B cell (primary cell): ENCODE measurements around the gene RUSF1.

ENCODE experiments used
- EZH2 ChIP-seq: IDR thresholded peaks from 2 replicates; pipeline ENCODE4 v1.6.1; 2012; ENCODE audit warnings: borderline replicate concordance, low read depth, mild to moderate bottlenecking, moderate library complexity, low read length; ENCODE audit not compliant: insufficient read depth, poor library complexity, severe bottlenecking
- TF ChIP-seq, protein P1 (sequence below): fragments of 200-600 bp; IDR thresholded peaks from one replicate; pipeline ENCODE4 v1.8.0; 2022; ENCODE audit warnings: antibody characterized with exemption, mild to moderate bottlenecking

DNA sequence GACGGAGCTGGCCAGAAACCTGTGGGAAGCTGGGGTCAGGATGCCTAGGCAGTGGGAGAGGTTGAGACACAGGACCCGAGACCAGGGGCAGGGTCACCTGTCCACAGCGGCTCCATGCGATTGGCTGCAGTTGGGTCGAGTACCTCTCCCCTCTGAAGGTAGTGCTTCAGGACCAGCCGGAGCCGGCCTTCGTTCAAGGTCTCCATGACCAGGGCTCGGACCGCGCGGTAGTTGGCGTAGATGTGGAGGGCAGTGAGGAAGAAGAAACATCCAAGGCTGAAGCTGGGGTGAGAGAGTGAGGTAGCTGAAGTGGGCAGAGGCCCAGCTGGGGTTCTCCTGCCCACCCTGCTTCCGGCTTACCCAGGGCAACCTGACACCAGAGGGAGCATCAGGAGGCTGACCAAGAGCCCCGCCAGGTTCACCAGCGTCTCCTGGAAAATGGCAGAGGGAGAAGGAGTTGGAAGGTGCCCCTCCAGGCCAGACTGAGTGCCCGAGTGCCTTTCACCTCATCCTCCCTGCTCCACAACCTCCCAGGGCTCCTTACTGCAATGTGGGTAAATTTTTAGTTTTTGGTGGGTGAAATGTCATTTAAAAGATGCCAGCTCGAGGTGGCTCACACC is 14.6 kb downstream of the RUSF1 start:
- TF ChIP-seq, protein P1, sequence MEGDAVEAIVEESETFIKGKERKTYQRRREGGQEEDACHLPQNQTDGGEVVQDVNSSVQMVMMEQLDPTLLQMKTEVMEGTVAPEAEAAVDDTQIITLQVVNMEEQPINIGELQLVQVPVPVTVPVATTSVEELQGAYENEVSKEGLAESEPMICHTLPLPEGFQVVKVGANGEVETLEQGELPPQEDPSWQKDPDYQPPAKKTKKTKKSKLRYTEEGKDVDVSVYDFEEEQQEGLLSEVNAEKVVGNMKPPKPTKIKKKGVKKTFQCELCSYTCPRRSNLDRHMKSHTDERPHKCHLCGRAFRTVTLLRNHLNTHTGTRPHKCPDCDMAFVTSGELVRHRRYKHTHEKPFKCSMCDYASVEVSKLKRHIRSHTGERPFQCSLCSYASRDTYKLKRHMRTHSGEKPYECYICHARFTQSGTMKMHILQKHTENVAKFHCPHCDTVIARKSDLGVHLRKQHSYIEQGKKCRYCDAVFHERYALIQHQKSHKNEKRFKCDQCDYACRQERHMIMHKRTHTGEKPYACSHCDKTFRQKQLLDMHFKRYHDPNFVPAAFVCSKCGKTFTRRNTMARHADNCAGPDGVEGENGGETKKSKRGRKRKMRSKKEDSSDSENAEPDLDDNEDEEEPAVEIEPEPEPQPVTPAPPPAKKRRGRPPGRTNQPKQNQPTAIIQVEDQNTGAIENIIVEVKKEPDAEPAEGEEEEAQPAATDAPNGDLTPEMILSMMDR: no peak
- TF ChIP-seq EZH2: no peak
